Mucosa of rectum (tissue), 2 donors: ENCODE measurements around the gene DCAF17.

Source experiments
- H3K27ac ChIP-seq, 2 donors: one replicate each; pipeline ENCODE4 v1.7.0; 2013; ENCODE audit warnings: inconsistent platforms in 2 of 2, low read depth in 2 of 2, low read length in 2 of 2
- H3K27me3 ChIP-seq, 2 donors: one replicate each; pipeline ENCODE4 v1.7.0; 2013; ENCODE audit warnings: low read length in 2 of 2; ENCODE audit not compliant: control insufficient read depth in 2 of 2, insufficient read depth in 2 of 2
- H3K36me3 ChIP-seq, 2 donors: one replicate each; pipeline ENCODE4 v1.7.0; 2013; ENCODE audit warnings: low read length in 2 of 2; ENCODE audit not compliant: control insufficient read depth in 2 of 2, insufficient read depth in 2 of 2
- H3K4me1 ChIP-seq, 2 donors: one replicate each; pipeline ENCODE4 v1.7.0; 2013; ENCODE audit warnings: low read length in 2 of 2, mild to moderate bottlenecking in 1 of 2; ENCODE audit not compliant: control insufficient read depth in 2 of 2, insufficient read depth in 2 of 2
- H3K4me3 ChIP-seq, 2 donors: one replicate each; pipeline ENCODE4 v1.7.0; 2013; ENCODE audit warnings: low read length in 2 of 2
- H3K9ac ChIP-seq, 2 donors: one replicate each; pipeline ENCODE4 v1.7.0; 2013; ENCODE audit warnings: low read length in 2 of 2, low read depth in 1 of 2, mild to moderate bottlenecking in 1 of 2
- H3K9me3 ChIP-seq, 2 donors: one replicate each; pipeline ENCODE4 v1.7.0; 2013; ENCODE audit warnings: low read length in 2 of 2; ENCODE audit not compliant: control insufficient read depth in 2 of 2
- donor health status: healthy.
- donor health status: Normal muscosa, but diverticular disease.

Gene DCAF17

GRCh38 chr2:171451074-171451473 lies 17.0 kb downstream of the DCAF17 start:
- no peak overlapping the region for H3K27ac ChIP-seq
- no peaks in the 10 kb centered on the region for H3K9me3 ChIP-seq
- H3K27me3 ChIP-seq: no peaks in the 10 kb centered on the region
- H3K4me1 ChIP-seq: no peaks in the 10 kb centered on the region
- no peak overlapping the region for H3K9ac ChIP-seq
- no peak overlapping the region for H3K4me3 ChIP-seq
- peaks cover 5 to 34% of the 10 kb centered on the region in 2 donors for H3K36me3 ChIP-seq

- H3K4me1 ChIP-seq: no peaks in the 10 kb centered on the region
- H3K27ac ChIP-seq: no peak overlapping the region
- H3K9me3 ChIP-seq: no peaks in the 10 kb centered on the region
- H3K27me3 ChIP-seq: no peaks in the 10 kb centered on the region
- H3K4me3 ChIP-seq: no peak overlapping the region
- peaks cover under 1 to 36% of the 10 kb centered on the region in 2 donors for H3K36me3 ChIP-seq
- no peak overlapping the region for H3K9ac ChIP-seq
Measured at GRCh38 chr2:171452773-171453172, 18.7 kb downstream of the DCAF17 start.

DNA sequence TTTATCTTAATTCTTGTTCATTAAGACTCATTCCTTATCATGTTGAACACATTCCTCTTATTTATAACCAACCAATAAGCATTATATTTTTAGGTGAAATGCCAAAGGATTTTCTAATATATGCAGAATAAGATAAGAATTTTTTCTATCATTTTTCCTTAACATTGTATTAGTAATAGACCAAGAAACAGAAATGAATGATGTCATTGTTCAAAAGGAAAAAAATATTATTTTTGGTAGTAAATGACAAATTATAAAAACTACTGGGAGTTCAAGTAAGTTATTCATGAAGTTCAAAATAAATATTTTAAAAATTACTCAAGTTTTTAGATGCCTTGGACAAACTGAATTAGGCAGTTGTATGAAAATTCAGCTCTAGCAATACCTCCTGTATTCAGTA lies 25.5 kb downstream of the DCAF17 start:
- H3K27me3 ChIP-seq: no peaks in the 10 kb centered on the region
- peaks cover 3 to 19% of the 10 kb centered on the region in 2 donors for H3K36me3 ChIP-seq
- H3K4me1 ChIP-seq: no peaks in the 10 kb centered on the region
- H3K27ac ChIP-seq: no peak overlapping the region
- no peaks in the 10 kb centered on the region for H3K9me3 ChIP-seq
- H3K4me3 ChIP-seq: no peak overlapping the region
- H3K9ac ChIP-seq: no peak overlapping the region

- no peak overlapping the region for H3K4me3 ChIP-seq
- H3K36me3 ChIP-seq: peaks cover 3 to 12% of the 10 kb centered on the region in 2 donors
- no peak overlapping the region for H3K27ac ChIP-seq
- H3K4me1 ChIP-seq: no peaks in the 10 kb centered on the region
- no peaks in the 10 kb centered on the region for H3K9me3 ChIP-seq
- H3K9ac ChIP-seq: no peak overlapping the region
- no peaks in the 10 kb centered on the region for H3K27me3 ChIP-seq
Measured at GRCh38 chr2:171460537-171460936, 26.5 kb downstream of the DCAF17 start.

DNA sequence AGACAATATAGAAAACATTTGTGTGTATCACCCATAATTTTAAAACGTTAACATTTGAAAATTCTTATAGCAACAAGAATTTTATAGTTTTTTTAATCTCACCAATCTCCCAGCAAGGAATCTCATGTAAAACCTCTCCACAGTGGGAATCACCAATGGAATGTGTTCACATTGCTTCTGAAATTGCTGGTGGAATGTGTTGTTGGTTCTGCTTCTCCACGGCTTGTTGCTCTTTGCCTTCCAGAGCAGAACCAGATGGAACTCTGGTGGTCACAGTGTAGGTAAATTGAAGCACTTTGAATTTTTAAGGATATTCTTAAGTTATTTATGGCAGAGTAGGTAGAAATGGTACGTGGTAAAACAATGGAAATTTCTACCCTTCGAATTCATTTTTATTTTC lies 35.1 kb downstream of the DCAF17 start:
- Histone ChIP-seq H3K27ac (no peak overlapping the region), H3K9me3 (no peaks in the 10 kb centered on the region), H3K36me3 (peaks cover 14 to 26% of the 10 kb centered on the region in 2 donors), H3K9ac (no peak overlapping the region), H3K4me1 (no peaks in the 10 kb centered on the region), H3K27me3 (no peaks in the 10 kb centered on the region), H3K4me3 (no peak overlapping the region)

- no peaks in the 10 kb centered on the region for H3K27me3 ChIP-seq
- no peaks in the 10 kb centered on the region for H3K9me3 ChIP-seq
- H3K9ac ChIP-seq: no peak overlapping the region
- peaks cover 14 to 30% of the 10 kb centered on the region in 2 donors for H3K36me3 ChIP-seq
- no peak overlapping the region for H3K4me3 ChIP-seq
- H3K27ac ChIP-seq: no peak overlapping the region
- H3K4me1 ChIP-seq: no peaks in the 10 kb centered on the region
Measured at GRCh38 chr2:171470129-171470528, 36.1 kb downstream of the DCAF17 start.

DNA sequence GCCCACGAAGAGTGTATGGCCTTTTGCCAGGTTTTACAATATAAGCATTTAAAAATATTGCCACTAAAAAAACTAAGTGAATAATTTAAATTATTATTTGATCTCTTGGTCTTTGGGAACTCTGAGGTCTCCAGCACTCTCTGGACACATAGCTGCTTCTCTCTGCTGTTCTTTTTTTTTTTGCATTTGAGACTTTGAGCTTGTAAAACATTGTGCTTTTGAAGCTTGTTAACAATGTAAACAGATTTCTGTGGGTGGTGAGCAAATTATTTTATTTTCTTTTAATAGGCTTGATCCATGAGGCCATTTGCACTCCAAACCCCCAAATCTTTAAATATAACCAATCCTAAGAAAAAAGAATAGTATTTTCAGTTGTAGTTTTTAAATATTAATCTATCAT lies 42.0 kb downstream of the DCAF17 start:
- Histone ChIP-seq H3K27ac (no peak overlapping the region), H3K9me3 (no peaks in the 10 kb centered on the region), H3K36me3 (peaks cover 6 to 17% of the 10 kb centered on the region in 2 donors), H3K4me1 (no peaks in the 10 kb centered on the region), H3K4me3 (no peak overlapping the region), H3K9ac (no peak overlapping the region), H3K27me3 (no peaks in the 10 kb centered on the region)

GRCh38 chr2:171478345-171478744 lies 44.3 kb downstream of the DCAF17 start:
- no peak overlapping the region for H3K27ac ChIP-seq
- H3K4me3 ChIP-seq: no peak overlapping the region
- H3K36me3 ChIP-seq: peaks cover 6 to 18% of the 10 kb centered on the region in 2 donors
- no peak overlapping the region for H3K9ac ChIP-seq
- no peaks in the 10 kb centered on the region for H3K9me3 ChIP-seq
- no peaks in the 10 kb centered on the region for H3K27me3 ChIP-seq
- no peaks in the 10 kb centered on the region for H3K4me1 ChIP-seq

DNA sequence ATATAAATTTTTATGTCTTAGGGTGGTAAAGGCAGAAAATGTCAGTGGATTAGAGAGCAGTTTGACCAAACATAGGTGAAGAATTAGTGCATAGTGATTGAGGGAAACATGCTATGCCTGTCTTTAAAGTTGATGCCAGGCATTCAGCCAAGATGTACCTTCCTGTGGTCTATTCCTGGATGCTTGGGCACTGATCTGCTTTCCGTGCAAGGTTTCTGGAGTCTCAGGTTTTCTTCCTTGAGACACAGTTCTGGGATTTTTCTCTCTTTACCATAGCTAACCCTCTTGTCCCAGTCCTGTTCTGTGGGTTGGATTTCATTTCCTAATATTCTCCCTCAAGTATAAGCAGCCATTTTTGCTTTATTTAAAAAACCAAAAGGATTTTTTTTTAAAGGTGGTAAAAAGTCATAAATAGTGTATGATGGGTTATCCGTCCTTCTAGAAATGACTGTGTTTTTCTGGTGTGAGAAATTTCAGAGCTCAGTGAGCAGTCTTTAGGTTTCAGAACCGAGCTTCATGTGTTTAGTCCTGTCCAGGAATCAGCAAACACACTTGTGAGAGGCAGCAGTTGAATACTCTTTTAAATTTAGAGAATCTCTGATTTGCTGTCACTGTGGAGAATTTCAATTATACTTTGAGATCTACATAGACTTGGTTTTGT lies 45.3 kb downstream of the DCAF17 start:
- H3K4me1 ChIP-seq: no peaks in the 10 kb centered on the region
- no peaks in the 10 kb centered on the region for H3K27me3 ChIP-seq
- no peaks in the 10 kb centered on the region for H3K9me3 ChIP-seq
- H3K27ac ChIP-seq: no peak overlapping the region
- H3K4me3 ChIP-seq: no peak overlapping the region
- H3K9ac ChIP-seq: no peak overlapping the region
- H3K36me3 ChIP-seq: peaks cover 6 to 17% of the 10 kb centered on the region in 2 donors

DNA sequence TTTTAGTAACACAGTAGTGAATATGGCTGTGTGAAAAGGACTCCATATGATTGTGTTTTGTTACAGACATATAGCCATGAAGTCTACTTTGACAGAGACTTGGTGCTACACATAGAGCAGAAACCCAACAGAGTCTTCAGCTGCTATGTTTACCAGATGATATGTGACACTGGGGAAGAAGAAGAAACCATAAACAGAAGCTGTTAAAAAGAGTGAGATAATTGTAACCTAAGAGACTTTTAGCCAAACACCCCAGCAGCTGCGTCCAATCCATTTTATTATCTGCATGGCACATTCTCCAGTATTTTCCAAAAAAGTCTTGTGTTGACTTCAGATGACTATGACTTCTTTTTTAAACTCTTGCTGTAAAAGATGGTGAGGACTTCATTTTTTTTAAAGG lies 46.9 kb downstream of the DCAF17 start:
- no peak overlapping the region for H3K27ac ChIP-seq
- peaks cover 6 to 11% of the 10 kb centered on the region in 2 donors for H3K36me3 ChIP-seq
- no peaks in the 10 kb centered on the region for H3K9me3 ChIP-seq
- H3K4me3 ChIP-seq: no peak overlapping the region
- no peak overlapping the region for H3K9ac ChIP-seq
- H3K4me1 ChIP-seq: no peaks in the 10 kb centered on the region
- H3K27me3 ChIP-seq: no peaks in the 10 kb centered on the region
